ENCODE measurements around the gene TNN. TPM values are rescaled to one million over a fixed set of nuclear protein-coding genes. Genes with fewer than 3 reads are reported as not detected.

Gene TNN
- polyA plus RNA-seq, 1 experiment, result not detected

DNA sequence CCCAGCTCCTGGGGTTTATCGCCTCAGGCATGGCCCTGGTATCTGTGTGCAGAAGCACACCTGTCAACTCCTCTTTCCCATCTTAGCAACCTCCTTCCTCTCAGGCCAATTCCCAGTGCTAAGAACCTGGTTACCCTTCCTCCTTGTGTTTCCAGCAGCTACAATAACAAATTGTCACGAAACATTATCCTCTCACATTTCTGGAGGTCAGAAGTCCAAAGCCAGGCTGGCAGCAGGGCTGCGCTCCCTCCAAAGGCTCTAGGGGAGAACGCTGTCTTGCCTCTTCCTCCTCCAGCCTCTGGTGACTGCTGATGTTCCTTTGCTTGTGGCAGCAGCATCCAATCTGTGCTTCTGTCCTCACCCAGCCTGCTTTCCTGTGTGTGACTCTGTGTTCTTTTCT, 33.7 kb upstream of the TNN start:
- Histone ChIP-seq H3K36me3 (ENCODE audit: control insufficient read depth, insufficient read depth, low read length) (no peaks in the 10 kb centered on the region), H3K4me3 (ENCODE audit: low read depth, low read length) (no peak overlapping the region), H3K27me3 (ENCODE audit: control insufficient read depth, insufficient read depth, low read length) (no peaks in the 10 kb centered on the region)
- ChIA-PET CTCF (interaction anchor here (0.6 to 1.2 kb wide), 2 partner anchors 14 to 285 kb away, joined by 4 to 5 read pairs; no protein-coding TSS in a partner anchor), POLR2A (no interaction called here)
- TF ChIP-seq, protein P1, sequence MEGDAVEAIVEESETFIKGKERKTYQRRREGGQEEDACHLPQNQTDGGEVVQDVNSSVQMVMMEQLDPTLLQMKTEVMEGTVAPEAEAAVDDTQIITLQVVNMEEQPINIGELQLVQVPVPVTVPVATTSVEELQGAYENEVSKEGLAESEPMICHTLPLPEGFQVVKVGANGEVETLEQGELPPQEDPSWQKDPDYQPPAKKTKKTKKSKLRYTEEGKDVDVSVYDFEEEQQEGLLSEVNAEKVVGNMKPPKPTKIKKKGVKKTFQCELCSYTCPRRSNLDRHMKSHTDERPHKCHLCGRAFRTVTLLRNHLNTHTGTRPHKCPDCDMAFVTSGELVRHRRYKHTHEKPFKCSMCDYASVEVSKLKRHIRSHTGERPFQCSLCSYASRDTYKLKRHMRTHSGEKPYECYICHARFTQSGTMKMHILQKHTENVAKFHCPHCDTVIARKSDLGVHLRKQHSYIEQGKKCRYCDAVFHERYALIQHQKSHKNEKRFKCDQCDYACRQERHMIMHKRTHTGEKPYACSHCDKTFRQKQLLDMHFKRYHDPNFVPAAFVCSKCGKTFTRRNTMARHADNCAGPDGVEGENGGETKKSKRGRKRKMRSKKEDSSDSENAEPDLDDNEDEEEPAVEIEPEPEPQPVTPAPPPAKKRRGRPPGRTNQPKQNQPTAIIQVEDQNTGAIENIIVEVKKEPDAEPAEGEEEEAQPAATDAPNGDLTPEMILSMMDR (IDR thresholded peaks at IDR 0.05; ENCODE audit: insufficient read depth, low read depth, low read length), result no peak
- DNase-seq (ENCODE audit: low read depth), result no peak

DNA sequence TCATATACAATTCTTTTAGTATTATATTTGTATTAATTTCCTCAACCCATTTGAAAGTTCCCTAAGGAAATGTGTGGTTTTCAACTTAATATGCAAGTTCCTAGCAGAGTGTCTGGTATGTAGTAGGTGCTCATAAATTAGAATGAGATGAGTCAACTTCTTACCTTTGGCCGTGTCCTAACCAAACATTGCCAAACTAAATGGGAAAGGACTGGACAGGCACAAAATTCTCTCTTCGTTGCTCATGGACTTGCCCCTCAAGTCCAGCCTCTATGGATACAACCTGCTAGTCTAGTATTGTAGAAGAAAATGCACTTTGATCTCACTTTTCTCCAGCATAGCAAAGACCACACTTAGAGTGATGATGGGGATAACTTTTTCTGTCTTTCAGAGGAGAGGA, 32.9 kb upstream of the TNN start:
- CTCF ChIA-PET, result no interaction called here
- Histone ChIP-seq H3K36me3 (ENCODE audit: control insufficient read depth, insufficient read depth, low read length) (no peaks in the 10 kb centered on the region), H3K4me3 (ENCODE audit: low read depth, low read length) (no peak overlapping the region), H3K27me3 (ENCODE audit: control insufficient read depth, insufficient read depth, low read length) (no peaks in the 10 kb centered on the region)
- POLR2A ChIA-PET, result no interaction called here
- TF ChIP-seq, protein P1 (IDR thresholded peaks at IDR 0.05; ENCODE audit: insufficient read depth, low read depth, low read length), result no peak
- DNase-seq (ENCODE audit: low read depth), result no peak

DNA sequence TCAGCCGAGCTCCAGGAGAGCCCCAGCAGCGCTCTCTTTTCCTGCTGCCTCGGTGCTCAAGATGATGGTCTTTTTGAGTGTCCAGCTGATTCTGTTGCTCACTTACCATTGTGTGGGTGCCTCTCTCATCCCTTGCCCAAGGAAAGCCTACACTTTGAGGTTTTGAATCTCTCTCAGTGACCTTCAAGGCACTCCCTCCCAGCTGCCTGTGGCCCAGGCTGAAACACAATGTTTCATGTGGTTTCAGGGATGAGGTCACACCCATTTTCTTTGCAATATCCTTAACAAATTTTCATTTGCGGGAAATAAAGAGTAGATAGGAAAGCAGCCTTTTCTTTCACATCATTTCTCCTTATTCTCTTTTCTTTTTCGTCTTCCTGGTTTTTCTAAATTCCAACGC, 31.8 kb upstream of the TNN start:
- H3K27me3 ChIP-seq (ENCODE audit: control insufficient read depth, insufficient read depth, low read length), result no peaks in the 10 kb centered on the region
- no peak overlapping the region for H3K4me3 ChIP-seq (ENCODE audit: low read depth, low read length)
- TF ChIP-seq, protein P1 (IDR thresholded peaks at IDR 0.05; ENCODE audit: insufficient read depth, low read depth, low read length), result no peak
- no peaks in the 10 kb centered on the region for H3K36me3 ChIP-seq (ENCODE audit: control insufficient read depth, insufficient read depth, low read length)
- POLR2A ChIA-PET, result no interaction called here
- CTCF ChIA-PET, result interaction anchor here (0.9 to 1.0 kb wide), 2 partner anchors 116 to 283 kb away, joined by 3 read pairs; no protein-coding TSS in a partner anchor
- DNase-seq (ENCODE audit: low read depth), result no peak

DNA sequence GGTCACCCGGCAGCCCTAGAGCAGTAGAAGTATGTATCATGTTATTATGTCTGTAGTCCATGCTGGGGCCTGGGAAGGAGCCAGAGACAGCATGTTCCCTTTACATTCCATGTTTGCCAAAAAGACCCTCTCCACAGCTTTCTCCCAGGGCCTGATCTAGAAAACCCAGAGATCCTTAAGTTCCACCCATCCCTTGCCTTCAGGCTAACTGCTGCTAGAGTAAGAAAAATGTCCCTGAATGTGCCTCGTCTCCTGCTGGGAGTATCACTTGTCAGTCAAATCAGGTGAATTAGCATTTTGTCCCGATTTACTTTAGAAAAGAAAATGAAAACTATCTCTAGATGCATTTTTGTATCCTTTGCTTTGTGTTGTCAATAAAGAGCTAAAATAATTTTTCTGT, 31.2 kb upstream of the TNN start:
- TF ChIP-seq, protein P1 (IDR thresholded peaks at IDR 0.05; ENCODE audit: insufficient read depth, low read depth, low read length), result no peak
- H3K27me3 ChIP-seq (ENCODE audit: control insufficient read depth, insufficient read depth, low read length), result no peaks in the 10 kb centered on the region
- no peak overlapping the region for H3K4me3 ChIP-seq (ENCODE audit: low read depth, low read length)
- CTCF ChIA-PET, result interaction anchor here (0.9 to 1.0 kb wide), 2 partner anchors 115 to 282 kb away, joined by 3 read pairs; no protein-coding TSS in a partner anchor
- no peaks in the 10 kb centered on the region for H3K36me3 ChIP-seq (ENCODE audit: control insufficient read depth, insufficient read depth, low read length)
- POLR2A ChIA-PET, result no interaction called here
- DNase-seq (ENCODE audit: low read depth), result no peak

DNA sequence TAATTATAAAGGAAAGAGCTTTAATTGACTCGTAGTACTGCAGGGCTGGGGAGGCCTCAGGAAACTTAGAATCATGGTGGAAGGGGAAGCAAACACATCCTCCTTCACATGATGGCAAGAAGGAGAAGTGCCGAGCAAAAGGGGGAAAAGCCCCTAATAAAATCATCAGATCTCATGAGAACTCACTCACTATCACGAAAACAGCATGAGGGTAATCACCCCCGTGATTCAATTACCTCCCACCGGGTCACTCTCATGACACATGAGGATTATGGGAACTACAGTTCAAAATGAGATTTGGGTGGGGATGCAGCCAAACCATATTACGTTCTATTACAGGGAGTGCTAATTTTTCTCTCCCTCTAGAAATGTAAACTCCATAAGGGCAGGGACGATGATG, 30.2 kb upstream of the TNN start:
- CTCF ChIA-PET, result no interaction called here
- H3K36me3 ChIP-seq (ENCODE audit: control insufficient read depth, insufficient read depth, low read length), result no peaks in the 10 kb centered on the region
- POLR2A ChIA-PET, result no interaction called here
- TF ChIP-seq, protein P1 (IDR thresholded peaks at IDR 0.05; ENCODE audit: insufficient read depth, low read depth, low read length), result no peak
- no peaks in the 10 kb centered on the region for H3K27me3 ChIP-seq (ENCODE audit: control insufficient read depth, insufficient read depth, low read length)
- no peak for DNase-seq (ENCODE audit: low read depth)
- no peak overlapping the region for H3K4me3 ChIP-seq (ENCODE audit: low read depth, low read length)
